Measurements from ENCODE around the gene FARS2. TPM values are rescaled to one million over a fixed set of nuclear protein-coding genes. Genes with fewer than 3 reads are reported as not detected.
"Not testable (repeated sequence)": the region's sequence is repeated elsewhere in the genome, so short reads cannot be mapped to it uniquely, and the experiment has no call there.

Gene FARS2
- total RNA-seq, 4 donors from 2014 or later, result 2.6 to 21.9 (median 15.0) TPM

DNA sequence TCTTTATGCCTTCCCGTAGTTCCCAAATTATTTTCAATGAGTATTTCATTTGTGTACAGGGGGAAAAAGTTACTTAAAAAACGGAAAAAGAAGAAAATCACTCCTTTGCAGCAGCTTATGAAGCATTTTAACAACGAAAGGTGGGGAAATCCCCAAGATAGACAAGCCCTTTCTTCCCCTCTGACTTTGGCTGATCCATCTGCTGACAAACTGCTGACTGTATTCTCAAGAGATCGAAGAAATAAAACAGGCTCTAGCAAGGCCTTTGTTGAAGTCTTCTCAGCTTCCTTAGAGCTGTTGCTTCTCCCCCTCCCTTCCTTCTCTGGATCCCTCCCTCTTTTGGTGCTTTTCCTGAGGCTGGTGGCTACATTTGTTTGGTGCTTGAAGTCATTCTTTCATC is 420.2 kb downstream of the FARS2 start:
- Histone ChIP-seq H3K4me3 (no peak overlapping the region), H3K4me1 (no peaks in the 10 kb centered on the region), H3K9me3 (no peaks in the 10 kb centered on the region), H3K27ac (no peak overlapping the region), H3K36me3 (no peaks in the 10 kb centered on the region), H3K27me3 (no peaks in the 10 kb centered on the region)
- 64 to 73% methylated on average over 4 of the region's 4 CpGs for WGBS, 2 donors (ENCODE audit: low coverage in 1 of 2)
- in situ Hi-C loops (cut with MboI; ENCODE audit: low pct_ligation_motif_present in 1 of 4, low pct_unique_long_range_greater_than_20kb in 1 of 4, low sequenced_read_pairs in 3 of 4), result no loop called here
- no peak for DNase-seq
- TF ChIP-seq EP300 (IDR thresholded peaks at IDR 0.05; ENCODE audit: low read depth), result no peak
- TF ChIP-seq CTCF (IDR thresholded peaks at IDR 0.05), result no peak
- TF ChIP-seq POLR2AphosphoS5 (IDR thresholded peaks at IDR 0.05), result no peak
- TF ChIP-seq POLR2A (IDR thresholded peaks at IDR 0.05), result no peak
- intact Hi-C loops (cut with DNase I; ENCODE audit: low total_unique reads), result no loop called here

DNA sequence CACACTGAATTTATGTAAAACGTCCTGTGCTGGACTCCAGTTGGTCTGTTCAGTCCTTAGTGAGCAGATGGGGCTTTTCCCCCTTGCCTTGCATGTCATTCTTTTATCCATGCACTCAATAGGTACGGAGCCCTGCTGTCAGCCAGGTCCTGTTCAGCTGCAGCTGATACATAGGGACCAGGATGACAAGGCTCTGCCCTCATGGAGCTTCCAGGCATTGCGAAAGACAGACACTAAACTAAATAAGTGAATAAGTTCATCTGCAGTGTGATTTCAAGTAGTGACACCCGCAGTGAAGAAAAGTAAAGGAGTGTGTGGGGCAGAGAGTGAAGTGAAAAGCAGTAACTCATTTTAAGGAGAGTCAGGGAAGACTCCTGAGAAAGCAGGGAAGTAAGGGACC is 421.2 kb downstream of the FARS2 start:
- Histone ChIP-seq H3K4me3 (no peak overlapping the region), H3K4me1 (no peaks in the 10 kb centered on the region), H3K27me3 (no peaks in the 10 kb centered on the region), H3K36me3 (no peaks in the 10 kb centered on the region), H3K27ac (no peak overlapping the region), H3K9me3 (no peaks in the 10 kb centered on the region)
- in situ Hi-C loops (cut with MboI; ENCODE audit: low pct_ligation_motif_present in 1 of 4, low pct_unique_long_range_greater_than_20kb in 1 of 4, low sequenced_read_pairs in 3 of 4) (no loop called here), intact Hi-C loops (cut with DNase I; ENCODE audit: low total_unique reads) (no loop called here)
- 95 to 97% methylated on average over 3 to 4 of the region's 4 CpGs for WGBS, 2 donors (ENCODE audit: low coverage in 1 of 2)
- no peak for DNase-seq
- no peak for TF ChIP-seq POLR2AphosphoS5 (IDR thresholded peaks at IDR 0.05)
- TF ChIP-seq POLR2A (IDR thresholded peaks at IDR 0.05), result no peak
- TF ChIP-seq CTCF (IDR thresholded peaks at IDR 0.05), result no peak
- TF ChIP-seq EP300 (IDR thresholded peaks at IDR 0.05; ENCODE audit: low read depth), result no peak

DNA sequence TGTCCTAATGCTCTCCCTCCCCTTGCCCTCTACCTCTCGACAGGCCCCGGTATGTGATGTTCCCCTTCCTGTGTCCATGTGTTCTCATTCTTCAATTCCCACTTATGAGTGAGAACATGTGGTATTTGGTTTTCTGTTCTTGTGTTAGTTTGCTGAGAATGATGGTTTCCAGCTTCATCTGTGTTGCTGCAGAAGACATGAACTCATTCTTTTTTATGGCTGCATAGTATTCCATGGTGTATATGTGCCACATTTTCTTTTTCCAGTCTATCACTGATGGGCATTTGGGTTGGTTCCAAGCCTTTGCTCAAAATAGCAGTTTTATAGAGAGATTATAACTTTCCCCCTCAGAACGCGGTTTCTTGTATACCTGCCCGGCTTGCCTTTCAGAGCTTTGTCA is 422.4 kb downstream of the FARS2 start:
- H3K4me1 ChIP-seq; DNase-seq; H3K4me3 ChIP-seq; intact Hi-C loops (cut with DNase I; ENCODE audit: low total_unique reads); in situ Hi-C loops (cut with MboI; ENCODE audit: low pct_ligation_motif_present in 1 of 4, low pct_unique_long_range_greater_than_20kb in 1 of 4, low sequenced_read_pairs in 3 of 4); H3K27me3 ChIP-seq; H3K36me3 ChIP-seq; H3K27ac ChIP-seq; H3K9me3 ChIP-seq: not testable (repeated sequence)
- WGBS, 2 donors (ENCODE audit: low coverage in 1 of 2), result 77% methylated on average over 5 of the region's 5 CpGs; no CpG with 5 or more reads in 1 of the 2 donors

GRCh38 chr6:5684320-5685053 is 423.2 kb downstream of the FARS2 start:
- no peaks in the 10 kb centered on the region for H3K27me3 ChIP-seq
- TF ChIP-seq EP300 (IDR thresholded peaks at IDR 0.05; ENCODE audit: low read depth) (no peak), POLR2A (IDR thresholded peaks at IDR 0.05) (no peak), CTCF (IDR thresholded peaks at IDR 0.05) (no peak), POLR2AphosphoS5 (IDR thresholded peaks at IDR 0.05) (no peak)
- no peaks in the 10 kb centered on the region for H3K36me3 ChIP-seq
- in situ Hi-C loops (cut with MboI; ENCODE audit: low pct_ligation_motif_present in 1 of 4, low pct_unique_long_range_greater_than_20kb in 1 of 4, low sequenced_read_pairs in 3 of 4) (no loop called here), intact Hi-C loops (cut with DNase I; ENCODE audit: low total_unique reads) (no loop called here)
- no peak overlapping the region for H3K27ac ChIP-seq
- 65 to 74% methylated on average over 4 to 6 of the region's 6 CpGs for WGBS, 2 donors (ENCODE audit: low coverage in 1 of 2)
- no peaks in the 10 kb centered on the region for H3K4me1 ChIP-seq
- no peak for DNase-seq
- H3K4me3 ChIP-seq, result no peak overlapping the region
- H3K9me3 ChIP-seq, result no peaks in the 10 kb centered on the region

All from transverse colon (tissue), 4 donors.